Peyer's patch (tissue), 4 donors: Measurements from ENCODE around the gene GLIS1.

Experiments used
- POLR2A ChIP-seq, 2 donors: fragments of 450-650 bp; IDR thresholded peaks; one replicate each; pipeline ENCODE4 v1.5.1; 2017; ENCODE audit warnings: antibody characterized with exemption in 2 of 2, mild to moderate bottlenecking in 2 of 2, moderate library complexity in 2 of 2
- TF ChIP-seq, protein P1 (sequence below), 6 experiments: fragments of 450-650 bp in 4 of 6; fragments of 200-600 bp in 2 of 6; sonication (generic) in 1 of 6; IDR thresholded peaks; one replicate each; pipeline ENCODE4 v1.5.1; 2017 to 2019; ENCODE audit warnings: antibody characterized with exemption in 6 of 6, mild to moderate bottlenecking in 3 of 6, moderate library complexity in 1 of 6

DNA sequence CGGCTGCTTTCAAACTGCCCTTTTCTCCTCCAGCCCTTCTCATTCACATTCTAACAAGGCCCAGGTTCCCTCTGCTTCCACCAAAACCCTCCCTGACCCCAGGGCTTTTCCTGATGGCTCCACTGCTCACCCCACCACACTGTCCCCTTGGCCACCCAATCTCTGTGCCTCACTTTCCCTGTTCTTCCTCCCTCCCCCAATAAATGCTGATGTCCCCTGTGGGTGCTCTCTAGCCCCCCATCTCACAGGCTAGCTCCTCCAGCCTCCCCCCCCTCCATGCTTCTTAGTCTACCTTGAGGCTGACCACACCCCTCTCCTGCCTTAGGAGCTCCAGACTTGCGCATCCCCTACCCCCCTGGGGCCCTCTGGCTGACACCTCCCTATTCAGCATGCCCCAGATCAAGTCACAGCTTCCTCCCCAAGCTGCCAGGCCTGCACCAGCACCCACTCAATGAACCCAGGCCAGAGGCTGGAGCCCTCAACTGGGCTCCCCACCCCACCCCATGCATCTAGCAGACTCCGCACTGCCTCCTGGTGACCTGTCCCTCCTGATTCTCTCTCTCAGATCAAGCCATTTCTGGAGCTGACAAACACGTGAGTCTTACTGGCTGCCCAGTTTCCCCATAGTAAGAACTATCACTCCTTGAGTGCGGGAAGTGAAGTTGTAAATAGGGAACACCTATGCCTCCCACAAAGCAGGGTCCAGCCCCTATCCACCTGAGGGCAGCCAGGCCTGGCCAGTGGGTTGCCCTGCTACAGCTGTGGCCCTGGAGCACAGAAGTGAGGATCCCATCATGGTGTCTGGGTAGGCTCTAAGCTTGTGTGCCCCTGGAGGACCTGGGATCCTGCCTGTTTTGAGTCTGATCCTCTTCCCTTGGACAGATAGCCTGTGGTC, 161.9 kb downstream of the GLIS1 start:
- no peak for TF ChIP-seq POLR2A (IDR thresholded peaks at IDR 0.05)
- TF ChIP-seq, protein P1, sequence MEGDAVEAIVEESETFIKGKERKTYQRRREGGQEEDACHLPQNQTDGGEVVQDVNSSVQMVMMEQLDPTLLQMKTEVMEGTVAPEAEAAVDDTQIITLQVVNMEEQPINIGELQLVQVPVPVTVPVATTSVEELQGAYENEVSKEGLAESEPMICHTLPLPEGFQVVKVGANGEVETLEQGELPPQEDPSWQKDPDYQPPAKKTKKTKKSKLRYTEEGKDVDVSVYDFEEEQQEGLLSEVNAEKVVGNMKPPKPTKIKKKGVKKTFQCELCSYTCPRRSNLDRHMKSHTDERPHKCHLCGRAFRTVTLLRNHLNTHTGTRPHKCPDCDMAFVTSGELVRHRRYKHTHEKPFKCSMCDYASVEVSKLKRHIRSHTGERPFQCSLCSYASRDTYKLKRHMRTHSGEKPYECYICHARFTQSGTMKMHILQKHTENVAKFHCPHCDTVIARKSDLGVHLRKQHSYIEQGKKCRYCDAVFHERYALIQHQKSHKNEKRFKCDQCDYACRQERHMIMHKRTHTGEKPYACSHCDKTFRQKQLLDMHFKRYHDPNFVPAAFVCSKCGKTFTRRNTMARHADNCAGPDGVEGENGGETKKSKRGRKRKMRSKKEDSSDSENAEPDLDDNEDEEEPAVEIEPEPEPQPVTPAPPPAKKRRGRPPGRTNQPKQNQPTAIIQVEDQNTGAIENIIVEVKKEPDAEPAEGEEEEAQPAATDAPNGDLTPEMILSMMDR (IDR thresholded peaks at IDR 0.05) = no peak
